GM21515 (cell line): ENCODE results near the gene LGALS9C.
"Not testable (repeated sequence)": the region's sequence is repeated elsewhere in the genome, so short reads cannot be mapped to it uniquely, and the experiment has no call there.

Experiments
- ATAC-seq: cut with Tn5 transposase; IDR thresholded peaks from one replicate; pipeline ENCODE4 v1.9.1; 2021; ENCODE audit not compliant: unreplicated experiment

Gene LGALS9C

GRCh38 chr17:18476508-18477308 is at the start of gene LGALS9C:
LGALS9C (plus strand) TSS chr17:18476789; CDS start chr17:18476855, 66 bp downstream.
- ATAC-seq = peak; percentile 84

- ATAC-seq = not testable (repeated sequence)
Observed at GRCh38 chr17:18432206-18432605, 44.4 kb upstream of the LGALS9C start.

GRCh38 chr17:18439465-18439870 is 37.1 kb upstream of the LGALS9C start:
- not testable (repeated sequence) for ATAC-seq

- ATAC-seq = not testable (repeated sequence)
Observed at GRCh38 chr17:18442093-18442492, 34.5 kb upstream of the LGALS9C start.

GRCh38 chr17:18442532-18442931 is 34.1 kb upstream of the LGALS9C start:
- not testable (repeated sequence) for ATAC-seq

- ATAC-seq = not testable (repeated sequence)
Observed at GRCh38 chr17:18447476-18448205, 28.9 kb upstream of the LGALS9C start.

- not testable (repeated sequence) for ATAC-seq
Observed at GRCh38 chr17:18448311-18448710, 28.3 kb upstream of the LGALS9C start.

- ATAC-seq = not testable (repeated sequence)
Observed at GRCh38 chr17:18449833-18450232, 26.8 kb upstream of the LGALS9C start.

- not testable (repeated sequence) for ATAC-seq
Observed at GRCh38 chr17:18450998-18451397, 25.6 kb upstream of the LGALS9C start.

GRCh38 chr17:18451969-18452368 is 24.6 kb upstream of the LGALS9C start:
- not testable (repeated sequence) for ATAC-seq

GRCh38 chr17:18459035-18459434 is 17.6 kb upstream of the LGALS9C start:
- ATAC-seq = not testable (repeated sequence)

GRCh38 chr17:18463831-18464502 is 12.6 kb upstream of the LGALS9C start:
- ATAC-seq = not testable (repeated sequence)

GRCh38 chr17:18466250-18466983 is 10.2 kb upstream of the LGALS9C start:
- ATAC-seq = not testable (repeated sequence)

- not testable (repeated sequence) for ATAC-seq
Observed at GRCh38 chr17:18467001-18467400, 9.6 kb upstream of the LGALS9C start.

- not testable (repeated sequence) for ATAC-seq
Observed at GRCh38 chr17:18468472-18469171, 8.0 kb upstream of the LGALS9C start.

GRCh38 chr17:18469837-18470236 is 6.8 kb upstream of the LGALS9C start:
- not testable (repeated sequence) for ATAC-seq

- not testable (repeated sequence) for ATAC-seq
Observed at GRCh38 chr17:18470345-18470930, 6.2 kb upstream of the LGALS9C start.

- ATAC-seq = not testable (repeated sequence)
Observed at GRCh38 chr17:18473967-18474366, 2.6 kb upstream of the LGALS9C start.

GRCh38 chr17:18474754-18475153 is 1.8 kb upstream of the LGALS9C start:
- not testable (repeated sequence) for ATAC-seq

- ATAC-seq = not testable (repeated sequence)
Observed at GRCh38 chr17:18477367-18477766, 778 bp downstream of the LGALS9C start.
